A204.1 (cell line): ENCODE results near the gene NODAL.

Experiments used
- FAIRE-seq: peaks from 2 replicates; lab custom pipeline; 2012; peaks lifted over from hg19 to GRCh38; lab: Jason Lieb, UNC

NODAL gene

DNA sequence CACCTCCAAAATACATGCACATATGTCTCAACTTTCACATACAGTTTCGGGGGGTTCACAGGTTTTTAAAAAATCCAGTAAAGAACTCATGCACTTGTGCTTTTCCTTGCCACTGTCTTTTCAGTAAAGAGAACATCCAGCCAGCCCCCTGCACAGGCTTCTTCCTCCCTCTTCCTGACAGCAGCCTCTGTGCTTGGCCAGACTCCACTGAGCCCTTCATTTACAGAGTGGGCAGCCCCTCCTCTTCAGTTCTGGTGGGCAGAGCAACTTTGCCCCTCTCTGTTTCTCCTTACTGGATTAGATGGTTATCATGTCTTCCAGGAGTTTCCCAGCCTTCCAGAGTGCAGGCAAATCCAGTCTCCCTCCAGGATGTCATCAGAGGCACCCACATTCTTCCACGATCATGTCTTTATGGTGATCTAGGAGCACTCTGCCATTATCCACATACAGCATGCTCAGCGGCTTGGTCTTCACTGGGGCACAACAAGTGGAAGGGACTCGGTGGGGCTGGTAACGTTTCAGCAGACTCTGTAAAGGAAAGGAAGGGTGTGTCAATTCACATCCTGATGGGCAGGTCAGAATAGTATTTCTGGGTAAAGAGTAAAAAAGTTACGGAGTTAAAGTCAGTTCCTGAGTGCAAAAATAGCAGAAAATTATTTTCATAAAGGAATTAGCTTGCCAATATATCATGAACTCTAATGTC, 8.8 kb downstream of the NODAL start:
- no peak for FAIRE-seq

DNA sequence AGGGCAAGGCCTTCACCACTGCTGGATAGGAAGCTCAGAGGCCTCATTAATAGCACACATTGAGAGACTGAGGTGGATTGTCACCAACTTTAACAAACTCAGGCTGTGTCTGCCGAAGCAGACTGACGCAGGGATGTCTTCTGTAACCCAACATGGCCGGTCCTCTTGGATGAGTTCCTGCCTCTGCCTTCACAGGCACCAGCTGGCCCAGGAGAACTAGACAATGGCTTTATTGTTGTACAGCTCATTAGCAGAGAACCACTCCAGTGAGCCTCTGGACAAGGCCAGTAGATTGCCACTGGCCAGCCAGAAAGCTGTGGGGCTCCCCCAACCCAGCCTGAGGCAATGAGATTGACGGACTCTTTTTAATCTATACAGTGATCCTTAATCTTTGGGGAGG, 9.4 kb downstream of the NODAL start:
- no peak for FAIRE-seq

GRCh38 chr10:70430493-70431445, 10.7 kb downstream of the NODAL start:
- no peak for FAIRE-seq

GRCh38 chr10:70426823-70427222, 14.7 kb downstream of the NODAL start:
- no peak for FAIRE-seq

DNA sequence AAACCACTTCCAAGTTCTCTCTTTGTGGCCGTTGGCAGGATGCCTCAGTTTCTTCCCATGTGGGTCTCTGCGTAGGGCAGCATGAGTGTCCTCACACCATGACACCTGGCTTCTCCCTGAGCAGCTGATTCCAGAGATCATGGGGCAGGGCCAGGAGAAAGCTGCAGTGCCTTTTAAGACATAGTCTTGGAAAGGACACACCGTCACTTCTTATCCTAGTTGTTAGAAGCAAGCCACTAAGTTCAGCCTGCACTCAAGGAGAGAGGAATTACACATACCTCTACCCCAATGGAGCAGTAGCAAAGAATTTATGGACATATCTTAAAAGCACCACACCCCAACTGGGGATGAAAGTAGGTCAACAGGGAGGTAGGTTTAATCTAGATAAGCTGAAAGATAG, 16.4 kb downstream of the NODAL start:
- FAIRE-seq = no peak

GRCh38 chr10:70424320-70424719, 17.2 kb downstream of the NODAL start:
- no peak for FAIRE-seq

DNA sequence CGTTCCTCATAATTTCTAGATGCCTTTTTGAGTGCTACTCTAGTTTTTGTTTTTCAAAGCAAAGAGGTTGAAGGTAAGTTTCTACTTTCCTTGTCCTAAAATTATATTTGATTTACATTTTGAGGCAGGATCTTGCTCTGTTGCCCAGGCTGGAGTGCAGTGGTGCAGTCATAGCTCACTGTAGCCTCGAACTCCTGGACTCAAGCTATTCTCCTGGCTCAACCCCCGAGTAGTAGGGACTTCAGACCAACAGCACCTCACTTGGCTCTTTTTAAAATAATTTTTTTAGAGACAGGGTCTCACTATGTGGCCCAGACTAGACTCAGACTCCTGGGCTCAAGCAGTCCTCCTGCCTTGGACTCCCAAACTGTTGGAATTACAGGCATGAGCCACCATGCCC, 22.8 kb downstream of the NODAL start:
- no peak for FAIRE-seq

DNA sequence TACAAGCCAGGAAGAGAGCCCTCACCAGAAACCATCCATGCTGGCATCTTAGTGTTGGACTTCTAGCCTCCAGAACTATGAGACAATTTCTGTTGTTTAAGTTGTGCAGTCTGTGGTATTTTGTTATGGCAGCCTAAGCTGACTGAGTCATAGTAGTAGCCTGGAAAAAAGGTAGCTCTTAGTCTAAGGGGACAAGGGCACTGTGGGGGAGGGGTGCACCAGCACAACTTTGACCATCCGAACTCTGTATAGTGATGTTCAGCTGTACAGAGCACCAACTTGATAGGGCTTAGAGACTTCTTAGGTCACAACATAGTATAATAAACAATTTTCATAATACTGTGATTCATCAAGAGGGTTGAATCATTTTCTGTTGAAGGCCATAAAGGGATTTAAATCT, 23.3 kb downstream of the NODAL start:
- no peak for FAIRE-seq

DNA sequence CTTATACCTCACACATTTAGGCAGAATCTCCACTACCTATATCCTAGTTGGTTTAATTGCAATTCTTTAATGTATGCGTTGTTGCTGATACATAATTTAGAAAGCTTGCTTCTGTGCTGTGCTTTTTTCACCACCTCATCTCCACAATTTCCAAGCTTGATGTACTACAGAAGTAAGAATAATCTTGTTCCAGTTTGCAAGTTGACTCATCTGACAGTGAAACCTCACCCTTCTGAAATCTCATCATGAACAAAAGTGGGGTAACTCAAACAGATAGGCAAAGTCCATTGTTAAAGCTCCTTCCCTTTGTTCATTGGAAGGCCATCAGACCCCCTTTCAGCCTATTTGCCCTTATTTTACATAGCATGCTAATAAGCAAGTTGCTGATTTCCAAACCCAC, 23.9 kb downstream of the NODAL start:
- FAIRE-seq = no peak

DNA sequence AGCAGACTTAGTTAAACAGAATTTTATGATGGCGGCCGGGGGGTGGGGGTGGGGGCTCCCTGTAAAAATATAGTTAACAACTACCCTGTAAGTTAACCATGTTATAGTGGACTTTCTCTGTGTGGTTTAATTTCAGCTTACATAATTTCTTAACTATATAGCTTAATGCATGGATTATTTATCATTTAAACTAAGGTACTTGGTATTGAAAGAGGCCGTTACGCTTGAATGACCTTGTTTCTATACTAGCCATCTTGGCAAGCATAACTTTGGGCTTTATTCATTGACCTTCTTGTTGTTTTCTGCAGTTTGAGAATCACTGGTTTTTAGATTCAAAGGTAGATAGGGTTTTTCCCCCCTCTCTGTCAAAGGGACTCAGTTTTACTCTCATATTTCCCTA, 29.1 kb downstream of the NODAL start:
- FAIRE-seq = no peak

- FAIRE-seq = no peak
Measured at GRCh38 chr10:70410608-70411007, 30.9 kb downstream of the NODAL start.

- no peak for FAIRE-seq
Measured at GRCh38 chr10:70409772-70410171, 31.7 kb downstream of the NODAL start.

- no peak for FAIRE-seq
Measured at GRCh38 chr10:70405037-70405824, 36.2 kb downstream of the NODAL start.

GRCh38 chr10:70404787-70405036, 36.8 kb downstream of the NODAL start:
- no peak for FAIRE-seq

GRCh38 chr10:70404036-70404786, 37.3 kb downstream of the NODAL start, which contains the start of gene EIF4EBP2:
TSS of gene EIF4EBP2 (plus strand) at chr10:70404145. CDS start at chr10:70404402, 257 bp downstream.
- FAIRE-seq = no peak

DNA sequence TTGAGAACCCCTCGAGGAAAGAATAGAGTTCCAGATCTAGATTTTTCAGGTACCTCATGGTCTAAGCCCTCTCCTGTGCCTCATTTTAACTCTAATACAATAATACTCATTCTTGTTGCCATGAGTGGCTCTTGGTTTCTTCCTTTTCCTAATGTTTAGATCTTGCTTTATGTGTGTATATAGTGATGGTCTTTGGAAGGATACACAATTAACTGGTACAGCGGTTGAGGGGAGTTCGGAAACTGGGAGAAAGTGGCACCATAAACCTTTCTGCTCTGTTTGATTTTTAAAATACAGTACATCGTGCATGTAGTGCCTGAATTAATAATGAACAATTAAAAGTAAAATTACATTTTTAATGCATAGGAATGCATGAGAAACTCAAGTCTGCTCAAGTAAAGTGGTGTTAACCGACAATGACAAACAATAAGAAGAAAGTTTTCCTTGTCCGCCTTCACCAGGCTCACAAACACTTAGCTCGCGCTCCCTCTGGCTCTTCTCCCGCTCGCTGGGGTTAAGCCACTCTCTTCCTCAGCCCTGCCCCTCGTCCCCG, 37.9 kb downstream of the NODAL start:
- peak; percentile 58 for FAIRE-seq

GRCh38 chr10:70399177-70399576, 42.3 kb downstream of the NODAL start:
- FAIRE-seq = no peak

DNA sequence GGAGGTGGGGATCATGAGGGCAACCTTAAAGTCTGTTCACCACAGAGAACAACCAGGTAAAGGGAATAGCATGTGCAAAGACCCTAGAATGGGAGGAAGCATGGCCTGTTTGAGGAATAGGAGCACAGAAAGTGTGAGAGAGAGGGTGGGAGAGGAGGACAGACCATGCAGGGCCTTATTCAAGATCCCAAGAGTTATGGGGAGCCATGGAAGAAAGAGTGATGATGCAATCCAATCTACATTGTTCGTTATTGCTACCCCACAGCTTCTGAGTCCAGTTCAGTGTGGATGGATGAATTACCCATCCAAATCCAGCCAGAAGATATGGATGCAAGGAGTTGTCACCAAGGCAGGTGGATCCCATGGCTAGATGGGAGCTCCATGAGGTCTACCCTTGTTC, 45.3 kb downstream of the NODAL start:
- FAIRE-seq = no peak

DNA sequence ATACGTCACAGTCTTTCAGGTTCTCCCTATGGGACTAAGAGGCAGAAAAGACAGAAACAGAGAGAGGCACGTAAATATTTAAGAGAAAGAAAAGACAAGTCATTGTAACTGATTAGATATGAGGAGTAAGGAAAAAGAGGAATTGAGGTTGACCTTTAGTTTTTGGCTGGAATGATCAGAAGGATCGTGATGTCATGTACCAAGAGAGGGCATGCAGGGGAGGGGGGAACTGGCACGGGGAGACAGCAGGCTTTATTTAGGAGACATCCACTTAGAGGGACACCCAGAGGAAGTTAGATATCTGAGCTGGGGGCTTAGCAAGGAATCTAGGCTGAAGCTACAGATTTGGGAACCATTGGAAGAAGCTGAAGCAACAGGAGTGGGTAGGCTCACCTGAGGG, 49.8 kb downstream of the NODAL start:
- FAIRE-seq = no peak
